ENCODE results near the gene NGFR. TPM values are rescaled to one million over a fixed set of nuclear protein-coding genes. Genes with fewer than 3 reads are reported as not detected.

Gene NGFR
- total RNA-seq, 1 donor from 2014 or later: 4.1 TPM

DNA sequence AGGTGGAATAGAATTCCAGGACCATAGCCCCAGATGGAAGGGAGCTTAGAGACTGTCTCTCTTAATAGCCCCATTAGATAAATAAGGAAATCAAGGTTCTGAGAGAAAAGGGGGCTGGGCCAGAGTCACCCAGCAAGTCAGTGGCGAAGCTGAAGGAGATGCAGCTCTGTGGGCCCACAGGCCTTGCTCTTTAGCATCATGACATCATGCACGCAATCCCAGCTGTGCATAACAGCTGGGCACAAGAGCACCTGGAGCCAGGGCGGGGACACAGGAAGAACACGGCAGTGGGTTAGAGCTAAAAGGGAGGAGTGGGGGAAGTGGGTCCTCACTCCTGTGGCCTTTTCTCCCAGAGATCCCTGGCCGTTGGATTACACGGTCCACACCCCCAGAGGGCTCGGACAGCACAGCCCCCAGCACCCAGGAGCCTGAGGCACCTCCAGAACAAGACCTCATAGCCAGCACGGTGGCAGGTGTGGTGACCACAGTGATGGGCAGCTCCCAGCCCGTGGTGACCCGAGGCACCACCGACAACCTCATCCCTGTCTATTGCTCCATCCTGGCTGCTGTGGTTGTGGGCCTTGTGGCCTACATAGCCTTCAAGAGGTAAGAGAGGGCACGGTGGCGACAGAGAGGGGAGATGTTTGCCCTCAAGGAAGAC lies 15.1 kb downstream of the NGFR start:
- ATAC-seq: no peak
- DNase-seq: no peak
- intact Hi-C loops (cut with micrococcal nuclease): no loop called here

DNA sequence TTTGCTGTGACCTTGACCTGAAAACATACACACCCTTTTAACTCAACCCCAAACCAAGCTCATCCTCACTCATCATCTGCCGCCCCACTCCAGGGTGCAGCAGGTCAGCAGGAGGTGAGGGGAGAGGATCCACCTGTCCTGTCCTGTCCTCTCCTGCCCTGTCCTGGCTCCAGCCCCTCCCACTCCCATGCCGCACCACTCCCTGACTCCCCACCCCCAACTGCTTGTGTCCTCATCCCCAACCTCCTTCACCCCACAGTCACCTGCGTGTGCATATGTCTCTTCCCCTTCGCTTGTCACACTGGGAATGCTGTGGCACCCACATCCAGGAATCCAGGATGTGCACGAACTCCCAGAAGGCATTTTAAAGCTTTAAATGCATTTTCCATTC lies 15.6 kb downstream of the NGFR start:
- DNase-seq (no peak), ATAC-seq (no peak)
- intact Hi-C loops (cut with micrococcal nuclease): no loop called here

DNA sequence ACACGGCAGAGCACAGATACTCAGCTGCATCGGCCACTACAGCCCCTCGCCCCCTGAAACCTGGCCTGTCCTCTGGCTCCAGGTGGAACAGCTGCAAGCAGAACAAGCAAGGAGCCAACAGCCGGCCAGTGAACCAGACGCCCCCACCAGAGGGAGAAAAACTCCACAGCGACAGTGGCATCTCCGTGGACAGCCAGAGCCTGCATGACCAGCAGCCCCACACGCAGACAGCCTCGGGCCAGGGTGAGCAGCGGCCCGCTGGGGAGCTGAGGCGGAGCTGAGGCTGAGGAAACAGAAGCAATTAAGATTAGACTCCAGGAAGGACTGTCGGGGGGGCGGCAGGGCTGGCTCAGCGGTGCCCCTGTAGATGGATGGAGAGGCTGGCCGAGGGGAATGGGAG lies 16.7 kb downstream of the NGFR start:
- intact Hi-C loops (cut with micrococcal nuclease): no loop called here

DNA sequence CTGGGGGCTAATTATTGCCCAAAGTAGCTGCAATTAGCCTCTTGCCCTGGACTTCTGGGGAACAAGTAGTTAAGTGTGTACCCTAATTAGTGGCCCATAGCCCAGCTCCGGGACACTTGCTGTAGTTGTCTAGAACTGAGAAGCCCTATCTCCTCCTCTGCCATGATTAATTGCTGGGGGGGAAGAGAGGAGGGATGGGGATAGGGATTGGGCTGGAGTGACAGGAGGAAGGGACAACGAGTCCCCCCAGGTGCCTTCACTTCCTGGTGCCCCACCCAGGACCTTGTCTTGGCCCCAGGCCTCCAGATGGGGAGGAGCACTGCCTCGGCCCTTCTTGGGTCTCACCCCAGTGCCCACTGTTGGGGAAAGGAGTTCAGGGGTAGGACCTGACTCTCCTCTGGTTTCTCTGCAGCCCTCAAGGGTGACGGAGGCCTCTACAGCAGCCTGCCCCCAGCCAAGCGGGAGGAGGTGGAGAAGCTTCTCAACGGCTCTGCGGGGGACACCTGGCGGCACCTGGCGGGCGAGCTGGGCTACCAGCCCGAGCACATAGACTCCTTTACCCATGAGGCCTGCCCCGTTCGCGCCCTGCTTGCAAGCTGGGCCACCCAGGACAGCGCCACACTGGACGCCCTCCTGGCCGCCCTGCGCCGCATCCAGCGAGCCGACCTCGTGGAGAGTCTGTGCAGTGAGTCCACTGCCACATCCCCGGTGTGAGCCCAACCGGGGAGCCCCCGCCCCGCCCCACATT lies 17.4 kb downstream of the NGFR start:
- no peak for DNase-seq
- ATAC-seq: no peak
- intact Hi-C loops (cut with micrococcal nuclease): no loop called here

More for the DNA sequence above, 16.7 kb downstream of the NGFR start:
- ATAC-seq: no peak
- no peak for DNase-seq

DNA sequence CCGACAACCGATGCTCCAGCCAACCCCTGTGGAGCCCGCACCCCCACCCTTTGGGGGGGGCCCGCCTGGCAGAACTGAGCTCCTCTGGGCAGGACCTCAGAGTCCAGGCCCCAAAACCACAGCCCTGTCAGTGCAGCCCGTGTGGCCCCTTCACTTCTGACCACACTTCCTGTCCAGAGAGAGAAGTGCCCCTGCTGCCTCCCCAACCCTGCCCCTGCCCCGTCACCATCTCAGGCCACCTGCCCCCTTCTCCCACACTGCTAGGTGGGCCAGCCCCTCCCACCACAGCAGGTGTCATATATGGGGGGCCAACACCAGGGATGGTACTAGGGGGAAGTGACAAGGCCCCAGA lies 17.9 kb downstream of the NGFR start:
- intact Hi-C loops (cut with micrococcal nuclease): no loop called here
- ATAC-seq (no peak), DNase-seq (no peak)

DNA sequence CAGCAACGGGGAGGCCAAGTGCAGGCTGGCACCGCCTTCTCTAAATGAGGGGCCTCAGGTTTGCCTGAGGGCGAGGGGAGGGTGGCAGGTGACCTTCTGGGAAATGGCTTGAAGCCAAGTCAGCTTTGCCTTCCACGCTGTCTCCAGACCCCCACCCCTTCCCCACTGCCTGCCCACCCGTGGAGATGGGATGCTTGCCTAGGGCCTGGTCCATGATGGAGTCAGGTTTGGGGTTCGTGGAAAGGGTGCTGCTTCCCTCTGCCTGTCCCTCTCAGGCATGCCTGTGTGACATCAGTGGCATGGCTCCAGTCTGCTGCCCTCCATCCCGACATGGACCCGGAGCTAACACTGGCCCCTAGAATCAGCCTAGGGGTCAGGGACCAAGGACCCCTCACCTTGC lies 18.5 kb downstream of the NGFR start:
- no peak for ATAC-seq
- DNase-seq: no peak
- intact Hi-C loops (cut with micrococcal nuclease): no loop called here

DNA sequence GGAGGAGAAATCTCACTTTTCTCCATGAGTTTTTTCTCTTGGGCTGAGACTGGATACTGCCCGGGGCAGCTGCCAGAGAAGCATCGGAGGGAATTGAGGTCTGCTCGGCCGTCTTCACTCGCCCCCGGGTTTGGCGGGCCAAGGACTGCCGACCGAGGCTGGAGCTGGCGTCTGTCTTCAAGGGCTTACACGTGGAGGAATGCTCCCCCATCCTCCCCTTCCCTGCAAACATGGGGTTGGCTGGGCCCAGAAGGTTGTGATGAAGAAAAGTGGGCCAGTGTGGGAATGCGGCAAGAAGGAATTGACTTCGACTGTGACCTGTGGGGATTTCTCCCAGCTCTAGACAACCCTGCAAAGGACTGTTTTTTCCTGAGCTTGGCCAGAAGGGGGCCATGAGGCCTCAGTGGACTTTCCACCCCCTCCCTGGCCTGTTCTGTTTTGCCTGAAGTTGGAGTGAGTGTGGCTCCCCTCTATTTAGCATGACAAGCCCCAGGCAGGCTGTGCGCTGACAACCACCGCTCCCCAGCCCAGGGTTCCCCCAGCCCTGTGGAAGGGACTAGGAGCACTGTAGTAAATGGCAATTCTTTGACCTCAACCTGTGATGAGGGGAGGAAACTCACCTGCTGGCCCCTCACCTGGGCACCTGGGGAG lies 19.1 kb downstream of the NGFR start:
- DNase-seq (peak; percentile 81), ATAC-seq (peak; percentile 38)
- intact Hi-C loops (cut with micrococcal nuclease): no loop called here

DNA sequence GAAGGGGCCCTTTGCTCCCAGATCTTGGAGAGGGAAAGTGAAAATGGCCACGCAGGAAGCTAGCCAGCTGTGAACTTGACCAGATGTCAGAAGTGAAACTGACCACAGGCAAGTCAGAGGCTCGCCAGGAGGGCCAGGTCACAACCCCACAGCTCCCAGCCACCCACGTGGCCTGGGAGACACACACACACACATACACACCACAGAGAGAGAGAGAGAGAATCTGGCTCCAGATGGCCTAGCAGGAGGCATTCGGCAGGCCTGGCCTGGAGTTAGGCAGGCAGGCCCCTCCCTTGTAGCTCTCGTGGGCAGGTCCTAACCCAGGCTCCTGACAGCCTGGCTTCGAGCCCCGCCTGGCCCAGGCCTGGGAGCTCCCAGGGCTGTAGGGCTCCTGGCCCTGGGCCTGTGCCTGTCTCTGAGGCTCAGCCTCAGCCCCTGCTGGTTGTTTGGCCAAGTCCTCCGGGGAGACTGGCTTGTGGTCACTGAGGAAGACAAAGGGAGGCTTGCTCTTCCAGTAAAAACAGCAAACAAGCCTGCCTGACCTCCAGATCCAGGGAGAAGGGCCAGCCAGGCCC lies 20.2 kb downstream of the NGFR start:
- DNase-seq (peak; percentile 97), ATAC-seq (peak; percentile 95)
- intact Hi-C loops (cut with micrococcal nuclease): no loop called here

DNA sequence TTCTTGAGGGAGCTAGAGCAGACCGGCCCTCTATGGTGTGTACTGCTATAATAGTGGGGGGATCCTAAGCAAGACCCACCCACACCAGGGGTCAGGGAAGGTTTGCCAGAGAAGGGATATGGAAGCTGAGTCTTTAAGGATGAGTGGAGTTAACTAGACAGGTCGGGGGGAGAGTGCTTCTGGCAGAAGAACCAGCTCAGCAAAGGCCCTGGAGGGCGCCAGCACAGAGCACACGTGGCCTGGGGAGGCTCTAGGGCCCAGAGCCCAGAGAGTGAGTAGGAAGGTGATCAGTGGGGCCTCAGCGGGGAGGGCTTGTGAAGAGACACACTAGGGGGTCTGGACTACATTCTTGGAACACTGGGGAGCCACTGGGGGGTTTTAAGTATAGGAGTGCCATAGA lies 21.1 kb downstream of the NGFR start:
- intact Hi-C loops (cut with micrococcal nuclease): no loop called here
- ATAC-seq (no peak), DNase-seq (no peak)

DNA sequence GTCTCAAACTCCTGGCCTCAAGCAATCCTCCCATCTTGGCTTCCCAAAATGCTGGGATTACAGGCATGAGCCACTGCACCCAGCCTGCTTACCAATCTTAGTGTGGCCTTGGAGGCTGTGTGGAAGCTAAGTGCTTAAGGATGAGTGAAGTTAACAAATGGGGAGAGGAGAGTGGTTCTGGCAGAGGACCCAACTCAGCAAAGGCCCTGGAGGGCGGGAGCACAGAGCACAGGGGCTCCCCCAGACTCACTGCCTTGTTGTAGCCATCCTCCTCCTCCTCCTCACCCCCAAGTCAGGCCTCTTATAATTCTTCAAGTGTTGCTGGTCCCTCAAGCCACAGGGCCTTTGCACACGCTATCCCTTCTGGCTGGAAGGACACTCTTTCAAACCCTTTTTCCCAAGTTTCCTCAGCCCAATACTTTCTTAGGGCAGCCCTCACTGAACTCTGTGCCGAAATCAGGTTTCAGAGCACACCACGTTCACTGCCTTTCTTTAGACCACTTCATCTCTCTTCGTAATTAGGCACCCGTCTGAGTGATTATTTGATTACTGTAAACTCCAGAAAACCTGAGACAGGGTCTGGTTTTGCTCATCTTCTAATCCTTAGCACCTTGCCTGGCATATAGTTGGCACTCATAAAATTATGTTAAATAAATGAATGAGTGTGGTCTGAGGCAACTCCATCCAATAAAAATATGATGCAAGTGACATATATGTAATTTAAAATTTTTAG lies 23.4 kb downstream of the NGFR start:
- DNase-seq: no peak
- intact Hi-C loops (cut with micrococcal nuclease): no loop called here
- no peak for ATAC-seq

DNA sequence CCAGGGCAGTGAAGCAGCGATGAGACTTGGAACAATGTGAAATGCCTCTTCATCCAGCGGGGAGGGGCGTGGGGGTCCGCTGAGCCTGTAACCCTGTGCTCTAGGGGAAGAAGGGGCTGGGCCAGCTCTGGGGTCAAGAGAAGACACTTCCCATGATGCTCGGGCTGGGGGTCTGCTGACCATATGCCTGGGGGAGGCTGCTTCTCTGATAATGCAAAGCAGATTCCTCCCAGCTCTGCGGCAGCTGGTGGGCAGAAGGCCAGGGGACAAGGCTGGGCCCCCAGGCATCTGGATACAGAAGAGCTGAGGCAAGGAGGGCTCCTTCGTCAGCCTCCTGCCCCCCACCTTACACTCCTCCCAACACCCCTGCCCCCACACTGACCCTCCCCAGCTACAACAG lies 24.7 kb downstream of the NGFR start:
- DNase-seq: peak; percentile 65
- ATAC-seq: no peak

DNA sequence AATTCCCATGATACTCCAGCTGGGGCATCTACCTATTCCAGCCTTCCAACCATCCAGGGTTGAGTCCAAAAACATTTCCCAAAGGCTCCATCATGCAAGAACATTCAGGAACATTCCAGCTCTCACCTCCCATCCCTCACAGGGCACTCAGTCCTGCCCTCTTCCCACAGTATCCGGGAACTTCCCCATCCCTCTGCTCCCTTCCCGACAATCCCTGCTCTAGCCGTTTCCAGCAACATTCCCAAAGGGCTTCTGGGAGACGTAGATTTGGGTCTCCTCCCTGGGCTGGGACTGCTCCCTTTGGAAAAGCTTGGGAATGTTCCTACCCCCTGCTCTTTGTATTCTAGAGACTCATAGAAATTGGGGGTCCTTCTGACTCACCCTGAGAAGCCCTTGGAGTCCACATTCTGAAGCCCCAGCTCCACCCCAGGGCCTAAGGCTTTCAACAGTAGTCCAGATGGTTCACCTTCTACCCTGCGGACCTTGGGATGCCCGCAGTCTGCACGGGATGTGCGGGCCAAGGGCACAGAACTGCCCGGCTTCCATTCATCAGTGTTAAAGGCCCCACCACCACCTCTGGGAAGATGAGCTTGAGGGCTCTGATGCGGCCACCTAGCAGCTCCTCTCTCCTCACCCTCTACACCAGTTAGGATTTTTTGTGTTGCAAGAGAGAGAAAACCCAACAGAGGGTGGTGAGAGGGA lies 25.4 kb downstream of the NGFR start:
- intact Hi-C loops (cut with micrococcal nuclease): no loop called here

More for the DNA sequence above, 24.7 kb downstream of the NGFR start:
- intact Hi-C loops (cut with micrococcal nuclease): no loop called here

DNA sequence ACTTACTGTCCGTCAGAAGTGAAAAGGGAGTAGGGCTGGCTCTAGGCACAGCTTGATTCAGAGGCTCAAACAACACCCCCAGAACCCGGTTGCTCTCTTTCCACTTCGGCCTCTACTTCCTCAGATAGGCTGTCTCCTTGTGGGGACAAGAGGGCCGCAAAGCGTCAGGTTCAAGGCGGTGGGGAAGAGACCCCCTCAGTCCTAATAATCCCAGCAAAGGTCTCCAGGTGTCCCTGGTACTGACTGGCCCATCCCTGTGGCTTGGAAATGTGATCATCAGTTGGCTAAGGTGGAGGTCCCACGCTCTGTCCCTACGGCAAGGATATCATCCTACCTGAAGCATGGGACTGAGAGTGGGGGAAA lies 26.0 kb downstream of the NGFR start:
- DNase-seq (no peak), ATAC-seq (no peak)
- intact Hi-C loops (cut with micrococcal nuclease): no loop called here

More for the DNA sequence above, 25.4 kb downstream of the NGFR start:
- DNase-seq (no peak), ATAC-seq (peak; percentile 42)

DNA sequence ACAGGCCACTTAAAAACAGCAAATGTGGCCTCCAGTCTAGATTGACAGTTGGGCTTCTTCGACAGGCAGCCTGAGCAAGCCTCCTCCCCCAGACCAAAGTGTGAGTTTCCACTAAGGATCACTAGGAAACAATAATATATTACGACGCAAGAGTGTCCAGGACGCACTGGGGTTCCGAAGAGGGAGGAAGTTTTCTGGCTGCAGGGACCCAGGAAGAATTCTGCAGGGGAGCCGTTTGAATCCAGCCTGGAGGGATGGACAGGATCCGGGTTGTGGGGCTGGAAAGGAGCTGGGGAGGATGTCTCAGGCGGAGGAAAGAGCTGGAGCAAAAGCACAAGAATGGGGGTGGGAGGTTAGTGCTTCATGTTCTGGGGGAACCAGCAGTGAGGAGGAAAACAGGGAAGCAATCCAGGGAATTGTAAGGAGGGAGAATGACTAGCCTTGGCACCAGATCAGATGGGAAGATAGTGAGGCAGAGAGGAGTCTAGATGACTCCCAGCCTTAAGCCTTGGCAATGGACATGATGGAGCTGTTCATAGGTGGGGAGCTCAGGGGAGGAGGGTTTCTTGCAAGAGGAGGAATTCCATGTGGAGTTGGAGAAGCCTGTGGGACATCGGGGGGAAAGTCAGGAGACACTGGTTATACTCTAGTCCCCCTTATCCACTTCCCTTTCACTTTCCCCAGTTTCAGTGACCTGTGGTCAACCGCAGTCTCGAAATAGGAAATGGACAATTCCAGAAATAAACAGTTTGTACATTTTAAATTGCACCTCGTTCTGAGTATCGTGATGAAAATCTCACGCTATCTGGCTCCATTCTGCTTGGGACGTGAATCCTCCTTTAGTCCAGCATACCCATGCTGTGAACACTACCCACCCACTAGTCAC lies 26.6 kb downstream of the NGFR start:
- ATAC-seq (no peak), DNase-seq (no peak)
- intact Hi-C loops (cut with micrococcal nuclease): no loop called here

DNA sequence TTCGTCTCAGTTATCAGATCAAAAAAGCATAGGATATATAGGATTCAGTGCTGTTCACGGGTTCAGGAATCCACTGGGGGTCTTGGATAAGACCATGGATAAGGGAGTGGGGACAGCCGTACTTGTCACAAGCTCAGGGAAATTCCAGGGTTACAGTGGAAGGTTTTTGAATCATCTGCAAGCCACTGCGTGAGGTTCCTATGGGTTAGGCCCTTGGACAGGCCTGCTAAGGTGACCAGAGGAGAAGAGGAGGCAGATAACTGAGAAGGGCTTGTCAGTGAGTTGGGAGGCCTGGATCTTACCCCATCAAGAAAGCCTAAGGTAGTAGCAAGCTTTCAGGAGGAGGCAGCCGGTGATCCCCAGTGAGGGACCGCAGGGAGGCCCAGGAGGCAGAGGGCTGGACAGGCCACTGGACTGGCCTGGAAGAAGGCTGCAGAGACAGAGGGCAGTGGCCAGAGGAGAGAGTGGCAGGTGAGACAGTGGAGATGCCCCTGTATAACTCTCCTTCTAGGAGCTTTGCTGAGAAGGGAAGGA lies 27.3 kb downstream of the NGFR start:
- DNase-seq: no peak
- intact Hi-C loops (cut with micrococcal nuclease): no loop called here
- no peak for ATAC-seq

DNA sequence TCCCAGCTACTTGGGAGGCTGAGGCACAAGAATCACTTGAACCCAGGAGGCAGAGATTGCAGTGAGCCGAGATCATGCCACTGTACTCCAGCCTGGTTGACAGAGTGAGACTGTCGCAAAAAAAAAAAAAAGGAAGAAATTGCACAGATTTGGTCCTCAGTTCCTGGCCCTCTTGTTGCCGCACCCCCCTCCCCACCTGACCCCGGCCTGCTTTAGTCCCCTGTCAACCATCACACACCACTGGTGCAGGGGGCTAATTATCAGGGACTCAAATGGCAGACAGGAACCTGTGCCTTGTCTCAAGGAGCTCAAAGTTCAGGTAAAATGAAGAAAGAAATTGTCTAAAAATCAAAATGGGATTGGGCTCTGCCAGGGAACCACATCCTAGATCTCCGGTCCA lies 28.1 kb downstream of the NGFR start:
- no peak for ATAC-seq
- DNase-seq: no peak
- intact Hi-C loops (cut with micrococcal nuclease): no loop called here

DNA sequence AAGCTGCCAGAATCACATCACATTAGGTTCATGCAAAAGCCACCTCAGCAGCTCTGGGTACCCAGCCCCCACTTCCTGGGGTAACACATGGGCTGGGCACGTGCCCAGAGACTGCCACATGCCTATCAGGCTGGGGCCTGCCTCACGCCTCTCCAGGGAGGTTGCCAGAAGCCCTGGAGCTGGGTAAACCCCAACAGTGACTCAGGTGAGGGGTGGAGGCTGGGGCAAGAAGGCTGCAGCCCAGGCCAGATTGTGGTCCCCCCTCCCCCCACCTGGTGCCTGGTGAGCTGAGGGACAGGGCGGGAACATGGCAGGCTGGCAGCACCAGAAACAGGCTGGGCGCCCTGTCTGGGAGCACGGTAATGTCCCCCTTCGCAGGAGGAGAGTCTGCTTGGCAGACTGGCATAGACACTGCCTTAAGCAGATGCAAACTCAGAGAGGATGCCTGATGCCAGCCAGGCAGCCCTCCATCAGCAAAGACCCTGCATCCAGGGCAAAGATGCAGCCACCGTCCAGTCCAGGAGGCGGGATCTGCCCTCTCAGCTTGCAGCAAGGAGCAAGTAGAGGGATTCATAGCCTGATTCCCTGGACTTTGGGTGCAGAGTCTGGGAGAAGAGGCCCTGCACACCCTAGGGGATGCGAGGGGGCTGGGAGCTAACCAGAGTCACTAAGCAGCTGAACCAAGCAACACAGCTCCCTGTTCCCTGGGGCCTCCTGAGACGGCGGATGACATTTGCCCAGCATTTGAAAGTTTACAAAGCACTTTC lies 28.8 kb downstream of the NGFR start:
- intact Hi-C loops (cut with micrococcal nuclease): no loop called here
- no peak for DNase-seq
- no peak for ATAC-seq
